GM21367 (cell line): ENCODE data around the gene ASF1B.
A peak's percentile ranks its signal among the peaks of the same experiment; 100 is the strongest.

Source experiments
- ATAC-seq: cut with Tn5 transposase; IDR thresholded peaks from one replicate; pipeline ENCODE4 v1.9.1; 2021; ENCODE audit not compliant: unreplicated experiment

The ASF1B gene

DNA sequence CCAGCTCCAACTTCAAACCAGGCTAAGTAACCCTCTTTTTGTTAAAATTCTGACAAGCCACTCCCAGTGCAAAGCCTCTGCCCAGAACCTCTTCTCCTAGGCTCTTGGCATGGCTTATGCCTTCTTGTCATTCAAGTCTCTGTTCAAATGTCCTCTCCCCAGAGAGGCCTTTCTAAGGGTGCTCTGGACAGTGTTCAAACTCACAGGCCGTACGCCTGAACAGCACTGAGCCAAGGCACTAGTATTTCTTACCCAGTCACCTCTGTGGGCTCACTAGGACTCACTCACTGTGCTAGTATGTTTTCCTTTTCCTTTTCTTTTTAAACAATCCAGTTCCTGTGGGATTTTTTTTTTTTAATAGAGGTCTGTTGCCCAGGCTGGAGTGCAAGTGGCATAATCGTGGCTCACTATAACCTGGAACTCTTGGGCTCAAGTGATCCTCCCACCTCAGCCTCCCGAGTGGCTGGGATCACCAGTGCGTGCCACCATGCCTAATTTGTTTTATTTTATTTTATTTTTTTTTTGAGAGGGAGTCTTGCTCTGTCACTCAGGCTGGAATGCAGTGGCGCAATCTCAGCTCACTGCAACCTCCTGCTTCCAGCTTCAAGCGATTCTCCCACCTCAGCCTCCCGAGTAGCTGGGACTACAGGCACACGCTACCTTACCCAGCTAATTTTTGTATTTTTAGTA lies 2.3 kb upstream of the ASF1B start:
- ATAC-seq, result no peak

- ATAC-seq, result peak; percentile 6
Measured at GRCh38 chr19:14135985-14136508, 342 bp downstream of the ASF1B start.

- no peak for ATAC-seq
Measured at GRCh38 chr19:14135355-14135754, 1.0 kb downstream of the ASF1B start.

- no peak for ATAC-seq
Measured at GRCh38 chr19:14127929-14128509, 8.4 kb downstream of the ASF1B start.

- ATAC-seq, result no peak
Measured at GRCh38 chr19:14127176-14127575, 9.2 kb downstream of the ASF1B start.

DNA sequence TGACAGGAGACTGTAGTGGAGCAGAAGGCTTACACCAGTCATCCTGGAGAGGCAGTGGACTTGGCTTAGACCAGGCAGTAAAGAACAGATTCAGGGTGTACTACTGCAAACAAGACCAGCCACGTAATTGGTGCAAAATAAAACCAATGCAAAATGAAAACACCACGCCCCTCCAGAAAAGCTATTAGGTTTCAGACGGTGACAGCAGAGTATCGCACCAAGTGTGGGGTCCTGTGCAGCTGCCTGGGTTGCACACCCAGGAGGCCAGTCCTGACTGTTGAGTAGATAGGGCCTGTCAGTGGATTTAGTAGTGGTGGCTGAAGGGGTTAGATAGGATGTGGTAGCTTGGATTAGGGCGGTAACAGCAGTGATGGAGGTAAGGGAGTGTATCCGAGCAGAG lies 13.5 kb downstream of the ASF1B start:
- ATAC-seq, result no peak

DNA sequence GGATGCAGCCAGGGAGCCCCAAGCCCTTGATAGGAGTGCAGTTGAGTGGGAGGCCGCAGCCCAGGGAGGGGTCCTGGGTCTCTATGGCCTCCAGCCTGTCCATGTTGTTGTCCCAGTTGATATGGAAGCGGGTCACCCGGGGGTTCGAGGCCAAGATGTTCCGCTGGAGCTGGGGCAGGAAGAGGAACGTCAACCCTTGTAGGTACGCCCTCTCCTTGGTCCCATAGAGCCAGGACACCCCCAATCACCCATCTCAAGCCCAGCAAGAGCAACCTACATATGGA lies 15.9 kb downstream of the ASF1B start:
- no peak for ATAC-seq

DNA sequence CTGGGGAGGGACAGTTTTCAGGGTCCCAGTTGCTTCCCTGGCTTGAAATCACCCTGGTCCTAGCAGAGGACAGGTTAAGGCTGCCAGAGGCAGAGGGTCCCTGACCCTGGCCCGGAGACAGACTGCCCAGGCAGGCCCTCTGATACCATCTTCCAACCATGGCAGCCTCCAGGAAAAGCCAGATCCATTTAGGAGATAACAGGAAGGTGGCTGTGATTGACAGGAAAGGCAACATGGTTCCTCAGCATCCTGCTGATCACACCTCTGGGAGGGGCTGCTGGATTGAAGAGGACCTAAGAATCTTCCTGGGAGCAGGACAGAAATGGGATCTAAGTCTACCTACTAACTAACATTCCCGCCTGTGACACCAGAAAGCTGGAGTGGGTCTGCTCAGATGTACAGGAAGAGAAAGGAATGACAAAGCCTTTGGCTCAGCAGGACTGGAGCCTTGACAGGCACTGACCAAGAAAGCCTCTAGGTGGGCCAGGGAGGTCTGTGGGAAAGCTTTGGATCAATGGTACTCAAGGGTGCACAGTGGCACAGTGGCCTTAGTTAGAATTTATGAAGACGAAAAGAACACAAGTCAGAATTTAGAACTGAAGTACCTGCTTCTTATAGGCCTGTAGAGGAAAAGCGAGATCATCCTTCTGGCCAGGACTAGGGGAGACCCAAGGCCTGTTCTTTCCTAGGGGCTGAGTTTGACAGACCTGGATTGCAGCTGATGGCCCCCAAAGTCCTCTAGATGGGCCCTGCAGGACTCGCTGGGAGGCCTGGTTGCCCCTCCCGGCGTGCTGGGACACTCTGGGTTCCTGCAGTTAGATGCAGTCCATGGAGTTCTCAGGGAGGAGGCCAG lies 16.5 kb downstream of the ASF1B start:
- ATAC-seq, result no peak

GRCh38 chr19:14119146-14119545 lies 17.2 kb downstream of the ASF1B start:
- no peak for ATAC-seq

DNA sequence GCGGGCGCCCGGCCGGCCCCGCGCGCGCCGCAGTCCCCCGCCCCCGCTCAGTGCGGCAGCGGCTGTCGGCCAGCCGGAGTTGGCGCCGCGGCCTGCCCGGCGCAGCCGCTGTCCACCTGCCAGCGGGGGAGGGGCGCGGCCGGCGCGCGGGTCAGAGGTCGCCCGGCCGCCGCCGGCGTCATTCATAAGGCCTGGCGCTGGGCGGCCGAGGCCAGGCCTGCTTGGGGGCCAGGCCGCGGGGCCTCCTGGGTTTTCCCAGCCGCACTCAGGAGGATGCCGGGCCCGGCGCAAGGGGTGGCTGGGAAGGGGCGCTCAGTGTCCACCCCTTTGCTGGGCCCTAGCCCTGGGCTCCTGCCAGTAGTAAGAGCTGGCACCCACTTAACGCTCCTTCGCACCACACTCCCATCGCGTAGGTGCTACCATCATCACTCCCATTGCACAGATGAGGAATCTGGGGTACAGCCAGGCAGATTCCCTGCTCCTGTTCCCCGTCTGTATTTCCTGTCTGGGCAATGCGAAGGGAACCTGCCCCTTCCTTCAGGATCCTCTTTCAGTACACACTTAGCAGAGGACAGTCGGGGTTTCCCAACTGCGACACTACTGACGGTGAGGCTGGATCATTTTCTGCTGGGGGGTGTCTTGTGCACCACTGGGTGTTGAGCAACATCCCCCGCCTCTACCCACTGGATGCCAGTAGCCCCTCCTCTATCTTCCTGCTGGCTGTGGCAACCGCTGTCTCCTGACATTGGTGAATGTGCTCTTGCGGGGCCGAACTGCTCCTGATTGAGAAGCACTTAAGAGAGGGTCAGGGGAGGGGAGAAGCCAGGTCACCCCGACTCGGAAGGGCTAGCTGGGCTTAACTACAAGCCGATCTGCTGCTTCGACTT lies 18.0 kb downstream of the ASF1B start:
- ATAC-seq, result peak; percentile 15

DNA sequence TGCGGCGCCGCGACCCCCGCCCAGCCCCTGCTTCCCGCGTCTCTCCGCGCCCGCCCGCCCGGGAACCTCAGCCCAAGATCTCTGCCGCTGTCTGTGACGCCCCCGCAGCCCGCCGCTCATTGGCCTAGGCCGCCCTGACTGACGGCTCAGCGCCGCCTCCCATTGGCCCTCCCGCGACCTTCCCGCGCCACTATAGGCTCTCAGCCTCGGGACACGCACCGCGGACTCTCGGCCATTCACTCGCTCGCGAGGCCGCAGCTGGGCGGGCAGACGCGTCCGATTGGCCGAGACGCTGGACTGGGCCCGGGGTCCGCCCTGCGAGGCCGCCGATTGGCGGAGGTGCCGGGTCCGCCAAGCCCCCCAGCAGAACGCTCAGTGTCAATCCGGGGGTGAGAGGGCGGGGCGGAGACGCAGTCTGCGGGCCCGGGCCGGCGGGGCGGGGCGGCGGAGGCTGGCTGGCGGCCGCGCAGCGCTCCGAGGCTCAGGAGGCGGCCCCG lies 18.7 kb downstream of the ASF1B start, which contains the start of gene PRKACA:
PRKACA (minus strand) TSS at position 95 of the 497 bp plus-strand sequence. CDS start 215 bp downstream, outside the sequence.
- ATAC-seq, result peak; percentile 86

DNA sequence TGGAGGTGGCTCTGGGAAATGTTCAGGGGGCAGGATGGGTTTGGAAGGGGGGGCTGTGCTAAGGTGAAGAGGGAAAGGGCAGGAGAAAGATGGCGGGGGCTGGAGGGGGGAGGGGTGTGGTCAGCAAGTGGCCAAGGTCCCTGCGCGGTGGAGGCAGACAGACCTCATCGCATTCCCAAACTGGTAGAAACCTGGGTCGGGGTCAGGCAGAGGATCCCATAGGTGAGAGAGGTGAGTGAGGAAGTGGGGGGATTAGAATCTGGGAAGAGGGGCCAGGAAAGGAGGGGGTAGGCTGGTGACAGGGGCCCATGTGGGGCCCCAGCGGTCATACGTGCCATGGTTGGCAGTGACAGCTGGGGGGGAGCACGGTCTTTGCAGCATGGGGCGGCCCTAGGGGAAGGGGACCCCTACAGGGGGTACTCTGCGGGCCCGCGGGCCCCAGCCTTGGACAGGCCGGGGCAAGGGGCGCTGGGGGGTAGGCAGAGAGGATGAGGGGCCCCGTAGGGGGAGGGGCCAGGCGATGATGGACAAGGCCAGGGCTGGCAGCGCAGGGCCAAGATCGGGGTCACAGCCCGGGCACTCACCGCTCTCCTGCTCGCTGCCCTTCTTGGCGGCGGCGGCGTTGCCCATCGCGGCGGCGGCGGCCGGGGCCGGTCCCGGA lies 19.3 kb downstream of the ASF1B start:
- ATAC-seq, result no peak

DNA sequence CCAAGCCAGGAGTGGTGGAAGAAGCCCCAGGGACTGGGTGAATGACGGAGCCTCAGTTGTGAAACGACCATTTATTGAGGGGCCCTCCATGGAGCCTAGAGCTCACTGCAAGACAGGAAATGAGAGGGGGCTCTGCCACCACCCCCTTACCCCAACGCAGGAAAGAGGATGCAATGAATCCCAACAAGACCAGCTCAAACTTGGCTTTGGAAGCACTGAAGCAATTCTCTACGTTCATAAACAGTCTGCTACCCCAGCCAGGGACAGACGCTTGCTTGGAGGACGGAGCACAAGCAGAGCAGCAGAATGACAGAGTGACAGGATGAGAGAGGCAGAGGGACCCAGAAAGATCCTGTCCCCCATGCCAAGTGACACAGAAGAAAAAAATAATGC lies 19.9 kb downstream of the ASF1B start:
- ATAC-seq, result no peak

- no peak for ATAC-seq
Measured at GRCh38 chr19:14115756-14116155, 20.6 kb downstream of the ASF1B start.

- no peak for ATAC-seq
Measured at GRCh38 chr19:14114854-14115253, 21.5 kb downstream of the ASF1B start.

DNA sequence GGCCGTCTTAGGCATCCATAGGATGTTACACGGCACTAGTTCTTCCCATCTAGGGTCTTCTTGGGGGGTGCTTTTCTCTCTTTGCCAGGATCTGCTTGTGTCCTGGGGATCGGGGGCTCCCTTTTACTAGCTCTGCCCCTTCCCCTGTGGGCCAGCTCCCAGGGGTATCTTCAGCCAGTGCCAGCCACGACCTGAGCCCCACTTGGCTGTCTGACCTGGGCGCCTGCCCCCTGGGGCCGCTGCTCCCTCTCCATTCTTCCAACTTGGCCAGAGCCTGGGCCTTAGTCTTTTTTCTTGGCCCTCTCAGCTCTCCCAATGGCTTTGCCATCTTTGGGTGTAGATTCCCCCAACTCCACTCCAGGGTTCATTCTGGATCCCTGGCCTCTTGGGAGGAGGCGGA lies 21.9 kb downstream of the ASF1B start:
- ATAC-seq, result no peak

GRCh38 chr19:14113762-14114414 lies 22.5 kb downstream of the ASF1B start:
- ATAC-seq, result no peak

GRCh38 chr19:14112809-14113385 lies 23.5 kb downstream of the ASF1B start:
- ATAC-seq, result no peak

DNA sequence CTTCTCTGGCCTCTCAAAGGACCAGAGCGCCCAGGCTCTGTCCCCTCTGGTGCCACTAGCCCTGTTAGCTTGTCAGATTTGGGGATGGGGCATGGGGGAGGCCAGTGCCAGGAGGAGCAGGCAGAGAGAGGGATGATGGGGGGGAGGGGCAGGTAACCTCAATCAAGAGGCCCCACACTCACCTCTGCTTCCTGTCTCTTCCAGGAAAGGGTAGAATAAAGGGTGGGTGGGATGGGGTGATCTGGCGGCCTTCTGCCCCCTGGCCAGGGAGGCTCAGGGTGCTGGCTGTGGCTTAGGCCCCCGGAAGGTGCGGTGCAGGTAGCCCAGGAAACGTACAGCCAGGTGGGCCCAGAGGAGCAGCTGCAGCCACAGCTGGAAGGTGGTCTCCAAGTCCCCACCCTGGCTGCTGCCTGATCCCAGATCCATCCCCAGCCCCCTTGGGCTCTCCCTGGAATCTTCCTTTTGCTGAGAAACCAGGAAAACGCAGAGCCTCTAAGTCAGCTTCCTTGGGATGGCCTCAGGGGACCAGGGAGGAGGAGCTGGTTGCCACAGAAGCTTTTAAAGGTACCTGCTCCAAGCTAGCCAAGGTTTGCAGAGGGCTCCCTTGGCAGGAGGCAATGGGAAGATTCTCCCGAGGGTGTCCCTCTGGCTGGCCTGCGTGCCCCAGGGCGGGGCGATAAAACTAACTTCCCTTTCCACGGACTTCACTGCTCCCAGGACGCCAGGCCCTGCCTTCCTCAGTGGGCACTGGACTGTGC lies 24.2 kb downstream of the ASF1B start:
- no peak for ATAC-seq
